Fibroblast of lung (primary cell): ENCODE data around the gene MESD. TPM values are rescaled to one million over a fixed set of nuclear protein-coding genes. Genes with fewer than 3 reads are reported as not detected.
A peak's percentile ranks its signal among the peaks of the same experiment; 100 is the strongest.

Experiments
- DNase-seq, 2 donors: peaks; one replicate each; pipeline versions ENCODE4 v3.0.0 to v3.0.0-alpha.2; 2010; ENCODE audit warnings: low read depth in 2 of 2
- H2AFZ ChIP-seq: 2 replicates; pipeline ENCODE4 v1.5.1; 2012; ENCODE audit warnings: low read length, control low read depth, inconsistent platforms
- H3K27ac ChIP-seq: 2 replicates; pipeline ENCODE4 v1.5.1; 2011; ENCODE audit warnings: low read length, control low read depth; ENCODE audit not compliant: insufficient read depth
- H3K27me3 ChIP-seq: 2 replicates; pipeline ENCODE4 v1.5.1; 2011; ENCODE audit warnings: mild to moderate bottlenecking, low read length; ENCODE audit not compliant: control insufficient read depth, insufficient read depth
- H3K36me3 ChIP-seq: 2 replicates; pipeline ENCODE4 v1.5.1; 2011; ENCODE audit warnings: low read length; ENCODE audit not compliant: control insufficient read depth, insufficient read depth
- H3K4me1 ChIP-seq: 2 replicates; pipeline ENCODE4 v1.5.1; 2011; ENCODE audit warnings: low read length; ENCODE audit not compliant: control insufficient read depth, insufficient read depth; ENCODE audit errors: extremely low read depth
- H3K4me2 ChIP-seq: 2 replicates; pipeline ENCODE4 v1.5.1; 2011; ENCODE audit warnings: low read length, control low read depth; ENCODE audit not compliant: insufficient read depth; ENCODE audit errors: extremely low read depth
- H3K4me3 ChIP-seq, 4 experiments: fragments of 200-600 bp in 1 of 4; sonication (generic) in 1 of 4; replicated peaks in 1 of 4; 2 replicates each; pipeline ENCODE4 v1.5.1; 2011 to 2016; ENCODE audit warnings: low read length in 4 of 4, low read depth in 3 of 4, mild to moderate bottlenecking in 3 of 4, control low read depth in 2 of 4, inconsistent platforms in 1 of 4, mixed read lengths in 1 of 4; ENCODE audit not compliant: insufficient read depth in 1 of 4; ENCODE audit errors: control extremely low read depth in 1 of 4
- H3K79me2 ChIP-seq: 2 replicates; pipeline ENCODE4 v1.5.1; 2012; ENCODE audit warnings: mild to moderate bottlenecking, low read length, inconsistent platforms; ENCODE audit not compliant: control insufficient read depth, insufficient read depth
- H3K9ac ChIP-seq: 2 replicates; pipeline ENCODE4 v1.5.1; 2011; ENCODE audit warnings: mild to moderate bottlenecking, low read length, control low read depth; ENCODE audit not compliant: insufficient read depth
- H3K9me3 ChIP-seq: 2 replicates; pipeline ENCODE4 v1.5.1; 2012; ENCODE audit warnings: low read depth, low read length; ENCODE audit not compliant: control insufficient read depth, insufficient read depth
- H4K20me1 ChIP-seq: 2 replicates; pipeline ENCODE4 v1.5.1; 2011; ENCODE audit warnings: low read length; ENCODE audit not compliant: control insufficient read depth, insufficient read depth; ENCODE audit errors: extremely low read depth
- EZH2 ChIP-seq: IDR thresholded peaks from 2 replicates; pipeline ENCODE4 v1.5.1; 2012; ENCODE audit warnings: low read length, control low read depth, mild to moderate bottlenecking; ENCODE audit errors: missing control alignments
- polyA plus RNA-seq, 2 donors: library from polyadenylated mRNA; depleted of rRNA in 1 of 2; stranded (reverse) in 1 of 2; unstranded in 1 of 2; fragments of >200 nt; gene quantifications; 2 replicates each; pipeline ENCODE4 v1.2.1, GENCODE V29; 2011 to 2012; ENCODE audit warnings: missing spikeins in 1 of 2
- total RNA-seq: library from RNA; depleted of rRNA; stranded (reverse); fragments of >200 nt; gene quantifications from 2 replicates; pipeline ENCODE4 v1.2.1, GENCODE V29; 2014
- TF ChIP-seq, protein P1 (sequence below), 2 donors: IDR thresholded peaks in 1 of 2; conservative IDR thresholded peaks in 1 of 2; 1 replicate in 1 of 2; 2 replicates in 1 of 2; pipeline ENCODE4 v1.5.1; 2011 to 2012; ENCODE audit warnings: low read length in 2 of 2, control low read depth in 1 of 2, inconsistent platforms in 1 of 2, low read depth in 1 of 2, mild to moderate bottlenecking in 1 of 2

The MESD gene
- total and polyA plus RNA-seq, 2 donors (not counting 1 experiment from before 2014, with no cell fraction given), result 21.3 to 26.0 TPM

DNA sequence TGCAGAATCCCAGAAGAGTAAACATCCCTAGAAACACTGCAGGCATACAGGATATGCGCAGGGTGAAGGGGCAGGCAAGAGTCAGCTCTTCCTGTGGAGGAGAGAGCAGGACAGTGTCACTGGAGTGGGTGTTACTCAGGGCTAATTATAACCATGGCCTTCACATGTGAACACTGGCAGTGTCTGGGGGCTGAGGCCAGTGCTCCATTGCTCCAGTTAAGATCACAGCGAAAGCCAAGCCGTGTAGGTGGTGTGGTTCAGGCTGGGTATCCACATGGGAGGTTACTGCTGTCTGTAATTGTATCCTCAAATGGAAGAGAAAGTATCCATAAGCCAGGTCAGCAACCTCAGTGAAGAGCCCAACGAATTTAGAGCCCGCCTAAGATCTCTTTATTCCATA, 84.6 kb downstream of the MESD start:
- no peak overlapping the region for H3K27ac ChIP-seq
- no peaks in the 10 kb centered on the region for H3K4me1 ChIP-seq
- H2AFZ ChIP-seq, result no peak overlapping the region
- no peak overlapping the region for H3K9ac ChIP-seq
- no peaks in the 10 kb centered on the region for H3K27me3 ChIP-seq
- H3K9me3 ChIP-seq, result no peaks in the 10 kb centered on the region
- no peak overlapping the region for H3K4me2 ChIP-seq
- TF ChIP-seq, protein P1, sequence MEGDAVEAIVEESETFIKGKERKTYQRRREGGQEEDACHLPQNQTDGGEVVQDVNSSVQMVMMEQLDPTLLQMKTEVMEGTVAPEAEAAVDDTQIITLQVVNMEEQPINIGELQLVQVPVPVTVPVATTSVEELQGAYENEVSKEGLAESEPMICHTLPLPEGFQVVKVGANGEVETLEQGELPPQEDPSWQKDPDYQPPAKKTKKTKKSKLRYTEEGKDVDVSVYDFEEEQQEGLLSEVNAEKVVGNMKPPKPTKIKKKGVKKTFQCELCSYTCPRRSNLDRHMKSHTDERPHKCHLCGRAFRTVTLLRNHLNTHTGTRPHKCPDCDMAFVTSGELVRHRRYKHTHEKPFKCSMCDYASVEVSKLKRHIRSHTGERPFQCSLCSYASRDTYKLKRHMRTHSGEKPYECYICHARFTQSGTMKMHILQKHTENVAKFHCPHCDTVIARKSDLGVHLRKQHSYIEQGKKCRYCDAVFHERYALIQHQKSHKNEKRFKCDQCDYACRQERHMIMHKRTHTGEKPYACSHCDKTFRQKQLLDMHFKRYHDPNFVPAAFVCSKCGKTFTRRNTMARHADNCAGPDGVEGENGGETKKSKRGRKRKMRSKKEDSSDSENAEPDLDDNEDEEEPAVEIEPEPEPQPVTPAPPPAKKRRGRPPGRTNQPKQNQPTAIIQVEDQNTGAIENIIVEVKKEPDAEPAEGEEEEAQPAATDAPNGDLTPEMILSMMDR (conservative IDR thresholded peaks at IDR 0.05 in 1 of 2, IDR thresholded peaks at IDR 0.05 in 1 of 2; ENCODE audit: low read depth in 1 of 2, low read length in 2 of 2), result no peak
- TF ChIP-seq EZH2, result no peak
- no peak overlapping the region for H3K4me3 ChIP-seq
- no peak for DNase-seq
- H3K36me3 ChIP-seq, result peaks cover 15% of the 10 kb centered on the region
- no peaks in the 10 kb centered on the region for H4K20me1 ChIP-seq
- H3K79me2 ChIP-seq, result no peaks in the 10 kb centered on the region

DNA sequence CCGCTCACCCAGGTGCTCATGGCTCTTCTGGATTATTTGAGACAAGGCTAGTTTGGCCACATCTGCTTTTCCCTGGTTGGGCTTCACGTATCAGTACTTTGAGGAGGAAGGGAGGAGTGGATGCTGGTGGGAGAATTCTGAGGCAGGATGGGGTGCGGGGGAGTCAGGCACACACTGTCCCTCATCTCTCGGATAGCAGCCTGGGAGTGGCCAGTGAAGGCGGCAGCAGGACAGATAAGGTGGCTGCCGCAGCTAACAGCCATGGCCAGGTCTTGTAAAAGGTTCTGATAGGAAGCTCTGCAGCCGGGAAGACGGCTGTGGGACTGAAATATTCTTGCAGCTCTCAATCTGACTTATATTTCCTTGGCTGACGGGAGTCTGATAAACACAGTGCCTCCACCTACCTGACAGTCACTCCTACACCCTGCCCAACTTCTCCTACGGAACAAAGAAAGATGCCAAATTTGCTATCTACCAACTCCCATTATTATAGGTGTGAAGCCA, 87.3 kb downstream of the MESD start:
- Histone ChIP-seq H3K4me1 (no peaks in the 10 kb centered on the region), H3K4me3 (no peak overlapping the region), H3K27ac (no peak overlapping the region), H3K4me2 (no peak overlapping the region), H3K9ac (no peak overlapping the region), H4K20me1 (no peaks in the 10 kb centered on the region), H3K27me3 (no peaks in the 10 kb centered on the region), H3K36me3 (peaks cover 12% of the 10 kb centered on the region), H3K9me3 (no peaks in the 10 kb centered on the region), H2AFZ (no peak overlapping the region), H3K79me2 (no peaks in the 10 kb centered on the region)
- no peak for DNase-seq
- TF ChIP-seq, protein P1 (conservative IDR thresholded peaks at IDR 0.05 in 1 of 2, IDR thresholded peaks at IDR 0.05 in 1 of 2; ENCODE audit: low read depth in 1 of 2, low read length in 2 of 2), result no peak
- TF ChIP-seq EZH2, result no peak

DNA sequence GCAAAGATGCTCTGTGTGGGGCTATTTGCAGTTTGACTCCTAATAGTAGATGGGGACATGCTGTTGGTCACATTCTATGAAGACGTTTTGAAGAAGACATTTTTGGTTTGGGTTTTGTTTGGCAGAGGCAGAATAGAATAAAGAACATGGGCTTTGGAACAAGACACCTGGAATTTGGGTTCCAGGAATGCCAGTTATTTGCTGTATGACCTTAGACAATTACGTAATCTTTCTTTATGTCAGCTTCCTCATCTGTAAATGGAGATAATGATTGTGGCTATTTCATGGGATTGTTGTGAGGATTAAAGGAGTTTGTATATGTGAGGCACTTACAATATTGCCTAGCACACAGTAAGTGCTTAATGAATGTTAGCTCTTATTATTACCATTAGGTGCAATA, 91.6 kb downstream of the MESD start:
- no peaks in the 10 kb centered on the region for H3K27me3 ChIP-seq
- no peaks in the 10 kb centered on the region for H3K4me1 ChIP-seq
- no peaks in the 10 kb centered on the region for H3K79me2 ChIP-seq
- H3K4me3 ChIP-seq, result no peak overlapping the region
- no peak overlapping the region for H2AFZ ChIP-seq
- no peak for TF ChIP-seq EZH2
- TF ChIP-seq, protein P1 (conservative IDR thresholded peaks at IDR 0.05 in 1 of 2, IDR thresholded peaks at IDR 0.05 in 1 of 2; ENCODE audit: low read depth in 1 of 2, low read length in 2 of 2), result no peak
- peaks cover 19% of the 10 kb centered on the region for H3K36me3 ChIP-seq
- H3K27ac ChIP-seq, result no peak overlapping the region
- H3K9ac ChIP-seq, result no peak overlapping the region
- no peaks in the 10 kb centered on the region for H4K20me1 ChIP-seq
- DNase-seq, result peak in 1 of 2 donors; percentile 45
- H3K4me2 ChIP-seq, result no peak overlapping the region
- no peaks in the 10 kb centered on the region for H3K9me3 ChIP-seq

Other genes with a start within 250 kb of the MESD start
- gene CEMIP, start 210.4 kb downstream of the MESD start, total RNA-seq, result 324 and 946 TPM in 2 replicates
- 310 and 1,190 TPM in 2 replicates for gene CEMIP, start 210.4 kb downstream of the MESD start, polyA plus RNA-seq
- gene TLNRD1, start 11.1 kb upstream of the MESD start, total RNA-seq, result 4.3 and 4.6 TPM in 2 replicates
- gene TLNRD1, start 11.1 kb upstream of the MESD start, polyA plus RNA-seq, result 3.3 and 4.6 TPM in 2 replicates
- gene CFAP161, start 144.5 kb upstream of the MESD start, total RNA-seq, result 0.17 and 0.26 TPM in 2 replicates
- gene CFAP161, start 144.5 kb upstream of the MESD start, polyA plus RNA-seq, result not detected in 2 replicates
- gene IL16, start 207.1 kb upstream of the MESD start, total RNA-seq, result 3.1 and 5.0 TPM in 2 replicates
- gene IL16, start 207.1 kb upstream of the MESD start, polyA plus RNA-seq, result 0.96 and 1.3 TPM in 2 replicates